Measurements from ENCODE around the gene GGT5. TPM values are rescaled to one million over a fixed set of nuclear protein-coding genes. Genes with fewer than 3 reads are reported as not detected.
"Not testable (repeated sequence)": the region's sequence is repeated elsewhere in the genome, so short reads cannot be mapped to it uniquely, and the experiment has no call there.

Gene GGT5
- total and polyA plus RNA-seq, 9 donors = 4.6 to 34.0 (median 21.4) TPM

GRCh38 chr22:24184057-24184798 is 60.7 kb downstream of the GGT5 start:
- no peak for TF ChIP-seq CTCF (IDR thresholded peaks at IDR 0.05)
- no peak for TF ChIP-seq POLR2A (IDR thresholded peaks at IDR 0.05)
- no peak for TF ChIP-seq EP300 (IDR thresholded peaks at IDR 0.05)
- no peaks in the 10 kb centered on the region for H3K27me3 ChIP-seq
- intact Hi-C loops (cut with DNase I) = no loop called here
- H3K9me3 ChIP-seq = no peaks in the 10 kb centered on the region
- peak in 1 of 5 donors; percentile 17 for DNase-seq
- WGBS, 3 donors = 86 to 88% (median 88%) methylated on average over 16 of the region's 16 CpGs
- no peak overlapping the region for H3K4me3 ChIP-seq
- no peak overlapping the region for H3K27ac ChIP-seq
- peaks cover 2% of the 10 kb centered on the region for H3K4me1 ChIP-seq (ENCODE audit: insufficient read depth)
- no peaks in the 10 kb centered on the region for H3K36me3 ChIP-seq

- no peak for TF ChIP-seq POLR2A (IDR thresholded peaks at IDR 0.05)
- TF ChIP-seq EP300 (IDR thresholded peaks at IDR 0.05) = no peak
- no peak for TF ChIP-seq CTCF (IDR thresholded peaks at IDR 0.05)
- DNase-seq = peak in 2 of 5 donors; percentile 17
- Histone ChIP-seq H3K36me3 (no peaks in the 10 kb centered on the region), H3K4me1 (ENCODE audit: insufficient read depth) (peaks cover 2% of the 10 kb centered on the region), H3K27ac (no peak overlapping the region), H3K4me3 (no peak overlapping the region), H3K27me3 (no peaks in the 10 kb centered on the region), H3K9me3 (no peaks in the 10 kb centered on the region)
- WGBS, 3 donors = 74 to 76% (median 76%) methylated on average over 24 of the region's 24 CpGs
- intact Hi-C loops (cut with DNase I) = no loop called here
These were observed 61.4 kb downstream of the GGT5 start for GRCh38 chr22:24183321-24184031.

GRCh38 chr22:24182900-24183246 is 62.0 kb downstream of the GGT5 start:
- H3K27ac ChIP-seq; DNase-seq; H3K4me3 ChIP-seq; H3K9me3 ChIP-seq; H3K4me1 ChIP-seq (ENCODE audit: insufficient read depth); H3K27me3 ChIP-seq; H3K36me3 ChIP-seq; intact Hi-C loops (cut with DNase I): not testable (repeated sequence)
- WGBS, 3 donors = 85 to 94% (median 89%) methylated on average over 11 of the region's 11 CpGs

- WGBS, 3 donors = 72 to 78% (median 77%) methylated on average over 16 to 20 of the region's 20 CpGs
- intact Hi-C loops (cut with DNase I) = loop anchor here in 1 of 4 donors (2.0 kb wide), 1 partner anchor 73 kb away; no protein-coding TSS in a partner anchor
- Histone ChIP-seq H3K4me3 (no peak overlapping the region), H3K4me1 (ENCODE audit: insufficient read depth) (peaks cover 2% of the 10 kb centered on the region), H3K36me3 (no peaks in the 10 kb centered on the region), H3K27me3 (no peaks in the 10 kb centered on the region), H3K27ac (no peak overlapping the region), H3K9me3 (no peaks in the 10 kb centered on the region)
- TF ChIP-seq POLR2A (IDR thresholded peaks at IDR 0.05) (no peak), EP300 (IDR thresholded peaks at IDR 0.05) (no peak), CTCF (IDR thresholded peaks at IDR 0.05) (no peak)
- peak in 2 of 5 donors; percentile 23 to 31 for DNase-seq
These were observed 62.6 kb downstream of the GGT5 start for GRCh38 chr22:24181996-24182899.
